NCI-H2196 treated with DMSO at 0.1 percent for 48 hours (cell line): ENCODE measurements around the gene MED16.

Source experiments
- DNase-seq: peaks from one replicate; lab custom pipeline; 2025; ENCODE audit not compliant: unreplicated experiment; lab: John Stamatoyannopoulos, UW

MED16 gene

DNA sequence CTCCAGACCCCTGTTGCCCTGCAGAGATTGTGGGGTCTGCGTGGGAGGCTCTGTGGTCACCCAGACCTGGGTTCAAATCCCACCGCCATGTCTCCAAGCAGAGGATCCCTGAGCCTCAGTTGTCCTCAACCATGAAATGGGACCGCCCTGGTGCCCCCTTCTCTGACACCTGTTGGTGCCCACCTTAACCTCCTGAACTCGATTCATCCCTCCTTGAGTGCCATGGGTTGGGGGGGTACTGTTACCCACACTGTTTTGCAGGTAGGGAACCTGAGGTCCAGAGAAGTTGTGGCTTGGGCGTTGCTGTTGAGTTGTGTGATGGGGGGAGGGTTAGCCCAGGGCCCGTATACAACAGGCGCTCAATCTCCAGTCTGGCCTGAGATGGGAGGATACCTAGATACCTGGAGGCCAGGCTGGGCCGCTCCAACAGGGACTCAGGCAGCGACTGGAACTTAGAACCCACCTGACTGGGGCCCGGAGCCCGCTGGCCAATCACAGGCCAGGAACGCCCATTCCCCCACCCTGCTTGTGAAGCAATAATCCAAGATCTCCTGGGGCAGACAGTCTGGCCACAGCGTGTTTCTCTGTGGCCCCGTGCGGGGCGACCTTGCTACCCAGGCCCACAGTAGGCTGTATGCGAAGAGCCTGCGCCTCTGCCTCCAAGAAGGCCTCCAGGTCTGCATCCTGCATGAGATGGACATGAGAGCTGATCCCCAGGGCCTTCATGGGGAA is 35.6 kb upstream of the MED16 start:
- no peak for DNase-seq

DNA sequence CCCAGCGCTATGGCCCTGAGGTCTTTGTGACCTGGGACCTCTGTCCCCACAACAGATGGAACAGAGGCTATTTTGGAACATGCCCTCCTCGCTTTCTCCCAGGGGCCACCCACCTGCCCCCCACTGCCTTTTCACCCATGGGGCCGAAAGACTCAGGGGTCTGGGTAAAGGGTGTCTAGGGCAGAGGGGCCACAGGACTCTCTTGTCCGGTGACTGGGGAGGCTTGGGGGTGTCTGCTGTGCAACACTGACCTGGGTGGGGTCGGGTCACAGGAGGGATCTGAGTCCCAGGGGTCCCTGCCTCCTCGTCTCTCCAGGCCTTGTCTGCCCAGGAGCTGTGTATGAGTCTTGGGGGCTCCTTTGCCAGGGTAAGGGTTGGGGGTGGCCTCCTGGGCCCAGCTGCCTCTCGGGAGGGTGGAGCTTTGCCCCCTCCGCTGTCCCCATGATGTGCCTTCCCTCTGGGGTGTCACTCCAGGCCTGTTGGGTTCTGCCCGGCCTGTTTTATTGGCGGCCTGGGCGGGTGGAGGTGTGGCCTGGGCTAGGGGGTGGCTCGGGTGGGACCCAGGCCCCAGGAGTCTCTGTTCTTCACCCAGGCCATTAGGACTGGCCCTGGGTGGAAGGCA is 34.9 kb upstream of the MED16 start:
- DNase-seq, result no peak

DNA sequence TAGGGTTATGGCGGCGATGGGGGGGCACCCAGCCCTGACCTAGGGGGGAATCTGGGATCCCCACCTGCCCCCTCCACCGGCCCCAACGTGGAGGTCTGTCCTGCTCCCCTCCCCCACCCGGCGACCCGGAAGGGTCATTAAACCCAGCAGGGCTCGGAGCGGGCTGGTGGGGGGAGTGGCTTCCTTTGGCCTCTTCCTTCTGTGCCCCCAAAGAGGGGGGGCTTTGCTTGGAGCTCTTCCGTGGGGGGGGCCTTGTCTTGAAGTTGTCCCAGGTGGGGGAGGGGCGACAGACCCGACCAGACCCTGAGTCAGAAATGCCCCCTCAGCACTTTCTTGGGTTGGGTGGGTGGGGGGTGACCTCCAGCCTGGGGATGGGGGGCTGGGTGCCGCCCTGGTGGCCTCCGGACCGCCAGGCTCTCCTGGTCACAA is 34.4 kb upstream of the MED16 start:
- no peak for DNase-seq

DNA sequence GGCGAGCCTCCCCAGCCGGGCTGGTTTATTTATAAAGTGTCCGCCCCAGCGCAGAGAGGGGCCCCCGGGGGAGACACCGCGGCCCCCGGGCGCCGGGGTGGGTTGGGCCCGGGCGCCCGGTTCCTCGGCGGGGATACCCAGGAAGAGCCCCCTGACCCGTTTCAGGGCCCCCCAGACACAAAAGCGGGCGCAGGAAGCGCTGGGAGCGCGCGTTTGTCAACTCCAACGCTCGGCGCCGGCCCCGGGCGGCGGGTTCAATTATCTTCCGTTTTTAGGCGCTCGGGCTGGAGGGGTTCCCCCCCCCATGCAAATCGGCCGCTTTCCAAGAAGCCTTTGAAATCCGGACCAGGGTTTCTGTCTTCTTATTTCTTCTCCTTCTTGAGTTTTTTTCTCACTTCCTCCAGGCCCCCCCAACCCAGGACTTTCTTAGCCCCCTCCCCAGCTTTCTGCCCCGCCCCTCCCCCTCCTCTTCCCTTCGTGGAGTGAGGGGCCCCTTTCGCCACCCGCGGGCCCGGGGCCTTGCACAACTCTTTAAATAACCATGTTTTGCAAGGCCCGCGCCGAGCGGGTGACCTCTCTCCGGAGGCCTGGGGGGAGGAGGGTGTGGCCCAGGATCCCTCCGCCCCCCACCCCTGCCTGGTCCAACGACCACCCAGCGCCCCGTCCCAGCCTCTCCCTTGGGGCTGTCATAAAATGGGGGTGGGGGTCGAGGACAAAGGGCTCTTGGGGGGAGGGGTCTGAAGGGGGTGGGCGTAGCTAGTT is 33.8 kb upstream of the MED16 start:
- DNase-seq, result no peak

DNA sequence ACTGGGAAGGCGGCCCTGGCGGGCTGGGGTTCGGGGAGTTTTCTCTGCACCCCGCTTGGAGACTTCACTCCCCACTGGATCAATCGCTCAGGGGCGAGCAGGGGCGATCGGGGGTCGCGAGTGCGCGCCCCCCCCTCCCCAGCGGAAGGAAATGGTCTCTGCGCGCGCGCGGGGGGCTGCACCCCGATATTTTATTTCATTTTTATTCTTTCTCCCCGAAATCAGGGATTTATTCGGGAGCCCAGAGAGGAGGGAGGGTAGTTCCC is 33.3 kb upstream of the MED16 start:
- no peak for DNase-seq

DNA sequence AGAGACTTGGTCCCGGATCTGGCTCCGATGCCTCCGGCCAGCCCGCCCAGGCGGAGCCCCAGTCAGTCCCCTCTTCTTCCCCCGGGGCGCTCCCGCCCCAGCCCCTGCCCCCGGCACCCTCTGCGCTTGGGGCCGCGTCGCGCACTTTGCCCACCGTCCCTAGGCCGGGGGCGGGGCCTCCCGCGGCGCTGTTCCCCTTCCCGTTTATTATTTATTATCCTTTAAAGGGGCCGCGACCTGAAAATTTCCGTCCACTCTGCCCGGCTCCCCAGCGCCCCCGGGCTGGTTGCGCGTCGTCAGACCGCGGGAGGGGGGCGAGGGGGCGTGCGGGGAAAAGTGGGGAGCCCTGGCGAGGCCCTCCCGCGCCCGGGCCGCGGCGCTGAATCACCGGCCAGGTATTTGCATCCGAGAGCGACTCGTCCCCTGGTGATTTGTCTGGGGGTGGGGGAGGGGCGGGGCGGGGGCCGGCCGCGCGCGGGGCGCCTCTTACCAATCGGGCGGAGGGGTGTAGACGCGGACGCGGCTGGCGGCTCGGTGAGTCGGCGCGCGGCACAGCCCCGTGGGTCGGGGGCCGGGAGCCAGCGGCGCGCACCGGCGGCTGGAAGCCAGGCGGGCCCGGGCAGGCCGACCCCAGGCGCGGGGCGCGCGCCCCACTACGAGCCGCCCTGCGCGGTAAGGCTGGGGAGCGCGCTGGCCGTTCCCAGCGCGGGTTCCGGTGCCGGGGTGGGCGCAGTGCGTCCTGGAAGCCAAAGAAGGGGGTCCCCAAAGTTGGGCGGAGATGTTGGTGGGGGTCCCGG is 32.7 kb upstream of the MED16 start, which contains the start of gene ARID3A:
ARID3A (plus strand) TSS at position 510 of the 797 bp plus-strand sequence. CDS start 3,494 bp downstream, outside the sequence.
- peak; percentile 39 for DNase-seq

DNA sequence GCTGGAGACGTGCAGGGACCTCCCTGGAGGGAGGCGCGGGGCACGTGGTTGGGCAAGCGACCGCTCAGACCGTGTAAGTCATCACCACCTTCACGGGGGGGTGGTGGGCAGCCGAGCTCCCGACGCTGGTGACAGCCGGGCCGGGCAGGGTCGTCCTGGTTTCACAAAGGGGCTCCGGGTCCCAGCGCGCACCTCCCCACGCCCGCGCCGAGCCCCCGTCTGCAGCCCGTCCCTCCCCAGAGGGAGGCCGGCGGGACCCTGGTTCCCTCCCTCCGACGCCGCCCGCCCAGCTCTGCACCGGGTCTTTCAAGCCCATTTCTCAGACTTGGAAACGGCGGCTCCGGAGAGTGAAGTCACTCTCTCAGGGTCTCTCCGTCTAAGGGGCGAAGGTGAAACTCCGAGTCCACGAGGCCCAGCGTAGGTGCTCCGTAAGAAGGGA is 32.1 kb upstream of the MED16 start:
- DNase-seq, result no peak

DNA sequence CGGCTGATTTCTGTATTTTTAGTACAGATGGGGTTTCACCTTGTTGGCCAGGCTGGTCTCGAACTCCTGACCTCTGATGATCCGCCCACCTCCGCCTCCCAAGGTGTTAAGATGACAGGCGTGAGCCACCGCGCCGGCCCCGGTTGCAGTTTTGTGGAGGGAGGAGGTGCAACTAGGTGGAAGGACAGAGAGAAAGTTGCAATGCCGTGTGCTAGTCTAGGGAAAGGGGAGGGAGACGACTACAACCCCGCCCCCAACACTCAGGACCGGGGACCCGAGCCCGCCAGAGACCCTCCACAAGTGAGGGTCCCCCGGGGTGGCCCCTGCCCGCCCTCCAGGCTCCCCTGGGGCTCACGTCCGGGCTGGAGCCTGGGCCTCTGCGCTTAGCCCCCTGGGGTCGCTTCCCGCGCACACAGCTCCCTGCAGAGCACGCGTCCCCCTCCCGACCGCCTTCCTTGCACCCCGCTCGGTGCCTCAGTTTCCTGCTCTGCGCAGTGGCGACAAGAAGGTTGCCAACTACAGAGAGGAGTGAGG is 31.6 kb upstream of the MED16 start:
- no peak for DNase-seq

DNA sequence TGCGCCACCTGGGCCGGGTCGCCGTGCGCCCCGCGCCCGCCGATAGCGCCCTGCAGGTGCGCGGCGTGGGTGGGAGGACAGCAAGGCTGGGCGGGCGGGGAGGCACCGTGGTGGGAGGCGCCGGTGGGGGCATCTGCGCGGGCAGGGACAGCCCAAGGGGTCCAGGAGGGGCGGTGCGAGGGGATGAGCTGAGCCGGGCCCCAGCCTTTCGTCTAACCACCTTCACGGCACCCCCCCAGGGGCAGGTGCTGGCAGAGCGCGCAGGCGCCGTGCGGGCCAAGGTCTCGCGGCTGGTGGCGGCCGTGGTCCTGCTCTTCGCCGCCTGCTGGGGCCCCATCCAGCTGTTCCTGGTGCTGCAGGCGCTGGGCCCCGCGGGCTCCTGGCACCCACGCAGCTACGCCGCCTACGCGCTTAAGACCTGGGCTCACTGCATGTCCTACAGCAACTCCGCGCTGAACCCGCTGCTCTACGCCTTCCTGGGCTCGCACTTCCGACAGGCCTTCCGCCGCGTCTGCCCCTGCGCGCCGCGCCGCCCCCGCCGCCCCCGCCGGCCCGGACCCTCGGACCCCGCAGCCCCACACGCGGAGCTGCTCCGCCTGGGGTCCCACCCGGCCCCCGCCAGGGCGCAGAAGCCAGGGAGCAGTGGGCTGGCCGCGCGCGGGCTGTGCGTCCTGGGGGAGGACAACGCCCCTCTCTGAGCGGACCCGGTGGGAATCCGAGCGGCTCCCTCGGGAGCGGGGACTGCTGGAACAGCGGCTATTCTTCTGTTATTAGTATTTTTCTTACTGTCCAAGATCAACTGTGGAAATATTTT is 27.3 kb upstream of the MED16 start:
- no peak for DNase-seq

DNA sequence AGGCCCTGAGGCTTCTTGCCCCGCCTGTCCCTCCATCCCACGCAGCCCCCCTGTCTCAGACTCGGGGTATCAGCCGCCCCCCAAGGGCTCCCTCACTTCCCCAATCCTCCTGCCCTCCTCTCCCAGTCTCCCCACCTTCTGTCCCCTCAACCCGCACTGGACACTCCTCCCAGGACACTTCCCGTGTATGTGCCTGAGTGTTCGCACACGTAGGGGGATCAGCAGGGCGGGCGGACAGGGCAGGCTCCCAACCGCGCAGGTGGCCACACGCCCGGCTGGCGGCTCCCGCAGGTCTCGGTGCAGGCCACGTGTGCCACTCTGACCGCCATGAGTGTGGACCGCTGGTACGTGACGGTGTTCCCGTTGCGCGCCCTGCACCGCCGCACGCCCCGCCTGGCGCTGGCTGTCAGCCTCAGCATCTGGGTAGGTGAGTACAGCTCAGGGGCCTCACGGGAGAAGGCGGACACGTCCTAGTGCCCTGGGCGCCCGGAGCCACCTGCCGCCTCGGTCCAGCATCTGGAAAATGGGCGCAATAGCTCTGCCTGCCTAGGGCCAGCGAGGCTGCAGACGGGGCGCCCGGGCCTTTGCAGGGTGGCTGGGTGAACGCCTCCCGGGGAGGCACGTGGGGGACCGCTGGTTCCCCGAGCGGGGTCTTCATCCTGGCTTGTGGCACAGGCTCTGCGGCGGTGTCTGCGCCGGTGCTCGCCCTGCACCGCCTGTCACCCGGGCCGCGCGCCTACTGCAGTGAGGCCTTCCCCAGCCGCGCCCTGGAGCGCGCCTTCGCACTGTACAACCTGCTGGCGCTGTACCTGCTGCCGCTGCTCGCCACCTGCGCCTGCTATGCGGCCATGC is 26.4 kb upstream of the MED16 start:
- DNase-seq, result no peak

DNA sequence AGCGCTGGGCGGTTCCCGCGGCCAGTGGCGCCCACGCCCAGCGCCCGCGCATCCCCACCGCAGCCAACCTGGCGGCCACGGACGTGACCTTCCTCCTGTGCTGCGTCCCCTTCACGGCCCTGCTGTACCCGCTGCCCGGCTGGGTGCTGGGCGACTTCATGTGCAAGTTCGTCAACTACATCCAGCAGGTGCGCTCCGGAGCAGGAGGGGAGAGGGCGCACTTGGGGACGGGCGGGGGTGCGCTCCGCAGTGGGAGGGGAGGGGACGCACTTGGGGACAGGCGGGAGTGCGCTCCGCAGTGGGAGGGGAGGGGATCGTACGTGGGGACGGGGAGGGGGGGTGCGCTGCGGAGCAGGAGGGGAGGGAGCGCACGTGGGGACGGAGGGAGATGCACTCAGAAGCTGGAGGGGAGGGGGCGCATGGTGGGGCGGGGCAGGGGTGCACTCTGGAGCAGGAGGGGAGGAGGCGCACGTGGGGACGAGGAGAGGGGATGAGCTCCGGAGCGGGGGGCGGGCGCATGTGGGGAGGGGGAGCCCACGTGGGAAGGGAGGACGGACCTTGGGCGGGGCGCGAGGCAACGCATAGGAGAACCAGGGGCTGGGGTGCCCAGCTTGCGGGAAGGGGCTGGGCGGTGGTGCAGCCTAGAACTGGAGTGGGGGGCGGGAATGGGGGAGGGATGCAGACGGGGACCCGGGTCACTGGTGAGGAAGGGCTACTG is 25.7 kb upstream of the MED16 start:
- DNase-seq, result no peak

DNA sequence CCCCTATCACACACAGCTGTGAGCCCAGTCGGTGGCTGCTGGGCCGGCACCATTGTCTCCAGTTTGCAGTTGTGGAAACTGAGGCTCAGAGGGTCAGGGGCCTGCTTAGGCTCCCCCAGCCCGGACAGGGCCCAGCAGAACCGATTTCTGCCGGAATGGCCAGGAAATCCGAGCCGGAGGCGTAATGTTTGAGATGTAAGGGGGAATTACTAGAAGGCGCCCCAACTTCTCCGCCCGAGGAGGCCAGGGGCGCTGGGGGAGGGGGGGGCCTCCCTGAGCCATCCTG is 25.1 kb upstream of the MED16 start:
- DNase-seq, result no peak

DNA sequence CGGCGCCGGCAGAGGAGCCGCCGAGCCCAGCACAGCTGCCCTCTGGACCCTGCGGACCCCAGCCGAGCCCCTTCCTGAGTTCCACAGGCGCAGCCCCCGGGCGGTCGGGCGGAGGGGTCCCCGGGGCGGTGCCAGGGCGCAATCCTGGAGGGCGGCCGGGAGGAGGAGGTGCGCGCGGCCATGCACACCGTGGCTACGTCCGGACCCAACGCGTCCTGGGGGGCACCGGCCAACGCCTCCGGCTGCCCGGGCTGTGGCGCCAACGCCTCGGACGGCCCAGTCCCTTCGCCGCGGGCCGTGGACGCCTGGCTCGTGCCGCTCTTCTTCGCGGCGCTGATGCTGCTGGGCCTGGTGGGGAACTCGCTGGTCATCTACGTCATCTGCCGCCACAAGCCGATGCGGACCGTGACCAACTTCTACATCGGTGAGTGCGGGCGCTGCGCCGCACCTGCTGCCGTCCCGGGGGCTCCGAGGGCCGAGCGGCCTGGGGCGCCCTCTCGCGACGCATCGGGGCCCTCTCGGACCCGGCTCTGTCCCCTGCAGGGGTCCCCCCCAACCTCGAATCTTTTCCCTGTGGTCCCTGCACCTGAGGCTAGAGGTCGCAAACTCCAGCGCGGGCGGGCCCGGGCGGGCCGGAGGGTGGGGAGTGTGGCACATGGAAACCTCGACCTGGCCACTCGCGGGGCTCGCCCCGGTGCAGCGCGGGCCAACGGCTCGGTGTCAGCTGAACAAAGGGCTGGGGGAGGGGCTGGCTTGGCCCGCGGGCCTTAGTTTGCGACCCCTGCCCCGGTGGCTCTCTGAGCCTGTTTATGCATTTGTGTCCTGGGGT is 24.6 kb upstream of the MED16 start, which contains the start of gene KISS1R:
KISS1R (plus strand) TSS at position 11 of the 829 bp plus-strand sequence; CDS start at position 181, 170 bp downstream.
- DNase-seq, result peak; percentile 67

DNA sequence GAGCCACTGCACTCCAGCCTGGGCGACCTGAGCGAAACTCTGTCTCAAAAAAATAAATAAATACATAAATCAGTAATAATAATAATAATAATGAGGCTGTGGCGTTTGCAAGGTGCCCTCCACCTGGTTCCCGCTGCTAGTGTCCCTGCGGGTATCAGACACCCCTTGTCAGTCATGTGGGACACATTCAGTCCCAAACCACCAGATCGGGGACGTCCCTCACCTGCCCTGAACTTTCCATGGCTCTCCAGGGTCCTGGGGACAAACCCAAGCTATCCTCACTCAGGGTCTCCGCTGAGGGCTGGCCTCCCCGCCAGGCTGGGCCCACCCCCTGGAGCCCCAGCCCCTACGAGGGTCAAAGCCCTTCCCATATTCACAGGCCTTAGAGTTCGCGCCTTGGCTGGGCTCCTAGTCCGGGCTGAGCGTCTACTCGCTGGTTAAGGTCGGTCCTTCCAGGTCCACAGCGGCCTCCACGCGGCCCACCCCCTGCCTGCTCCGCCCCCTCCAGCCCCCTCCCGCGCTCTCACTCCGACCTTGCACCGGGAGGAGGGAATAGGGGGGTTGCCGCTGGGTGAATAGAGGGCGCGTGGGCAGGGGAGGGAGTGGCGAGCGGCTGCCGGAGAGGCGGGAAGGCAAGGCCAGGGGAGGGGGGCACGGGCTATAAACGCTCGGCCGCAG is 23.8 kb upstream of the MED16 start:
- DNase-seq, result peak; percentile 57

DNA sequence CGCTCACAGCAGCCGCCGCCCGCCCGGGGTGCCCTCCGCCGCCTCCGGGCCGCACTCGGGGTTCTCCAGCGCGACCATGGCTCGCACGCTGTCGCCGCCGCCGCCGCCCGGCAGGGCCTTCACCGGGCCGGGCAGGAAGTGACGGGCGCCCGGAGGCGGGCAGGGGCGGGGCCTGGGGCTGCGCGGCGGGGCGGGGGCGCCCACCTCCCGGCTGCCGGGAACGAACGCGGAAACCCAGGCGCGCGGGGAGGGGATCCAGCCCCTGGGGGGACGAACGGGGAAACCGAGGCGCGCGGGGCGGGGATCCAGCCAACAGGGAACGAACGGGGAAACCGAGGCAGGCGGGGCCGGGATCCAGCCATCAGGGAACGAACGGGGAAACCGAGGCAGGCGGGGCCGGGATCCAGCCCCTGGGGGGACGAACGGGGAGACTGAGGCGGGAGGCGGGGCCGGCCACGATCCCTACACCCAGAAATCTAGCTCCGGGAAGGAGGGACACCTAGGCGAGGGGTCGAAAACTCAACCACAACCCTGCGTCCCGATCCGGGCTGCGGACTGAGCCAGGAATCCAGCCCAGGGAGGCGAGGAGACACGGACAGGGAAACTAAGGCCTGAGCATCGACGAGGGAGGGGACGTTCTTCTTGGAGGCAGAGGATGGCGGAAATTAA is 20.2 kb upstream of the MED16 start, which contains the start of gene R3HDM4:
R3HDM4 (minus strand) TSS at position 140 of the 669 bp plus-strand sequence; CDS start at position 78, 62 bp downstream.
- DNase-seq, result peak; percentile 24

DNA sequence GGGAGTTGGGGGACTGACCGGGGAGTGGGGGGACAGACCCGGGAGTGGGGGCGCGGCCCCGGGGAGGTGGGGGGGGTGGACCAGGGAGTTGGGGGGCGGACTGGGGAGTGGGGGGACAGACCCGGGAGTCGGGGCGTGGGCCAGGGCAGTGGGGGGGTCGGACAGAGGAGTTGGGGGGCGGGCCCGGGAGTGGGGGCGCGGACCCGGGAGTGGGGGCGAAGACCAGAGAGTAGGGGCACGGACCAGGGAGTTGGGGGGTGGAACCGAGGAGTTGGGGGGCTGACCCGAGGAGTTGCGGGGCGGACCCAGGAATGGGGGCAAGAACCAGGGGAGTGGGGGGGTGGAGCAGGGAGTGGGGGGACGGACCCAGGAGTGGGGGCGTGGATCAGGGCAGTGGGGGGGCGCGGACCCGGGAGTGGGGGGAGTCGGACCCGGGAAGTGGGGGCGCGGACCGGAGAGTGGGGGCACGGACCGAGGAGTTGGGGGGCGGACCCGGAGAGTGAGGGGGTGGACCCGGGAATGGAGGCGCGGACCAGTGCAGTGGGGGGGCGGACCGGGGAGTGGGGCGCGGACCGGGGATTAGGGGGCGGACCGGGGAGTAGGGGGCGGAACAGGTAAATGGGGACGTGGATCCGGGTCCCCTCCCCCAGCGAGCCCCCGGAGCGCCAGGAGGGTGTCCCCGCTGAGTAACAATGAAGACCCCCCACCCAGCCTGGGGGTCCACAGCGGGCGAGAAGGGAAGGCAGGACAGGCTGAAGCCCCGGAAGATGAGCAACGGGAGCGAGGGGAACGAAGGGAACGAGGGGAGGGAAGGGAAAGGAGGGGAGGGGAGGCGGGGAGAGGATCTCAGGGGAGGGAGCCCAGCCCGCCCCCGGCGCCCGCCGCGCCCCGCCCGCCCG is 19.4 kb upstream of the MED16 start:
- no peak for DNase-seq
